Measurements from ENCODE around the gene PARM1.

Gene PARM1

GRCh38 chr4:75009138-75009537 is 76.2 kb downstream of the PARM1 start:
- TF ChIP-seq CTCF (IDR thresholded peaks at IDR 0.05; ENCODE audit: insufficient read depth, low read length, poor library complexity, severe bottlenecking): no peak
- peaks cover 3% of the 10 kb centered on the region; the same call in 1 of the 2 replicates for H3K36me3 ChIP-seq (ENCODE audit: control insufficient read depth, insufficient read depth, low read length)
- H3K4me3 ChIP-seq (replicated peaks; ENCODE audit: low read depth, low read length): no peak overlapping the region
- DNase-seq (ENCODE audit: extremely low read depth, insufficient read length): no peak
- no peaks in the 10 kb centered on the region for H3K27me3 ChIP-seq (replicated peaks; ENCODE audit: control insufficient read depth, insufficient read depth, low read length)

- no peak overlapping the region for H3K4me3 ChIP-seq (replicated peaks; ENCODE audit: low read depth, low read length)
- no peaks in the 10 kb centered on the region for H3K27me3 ChIP-seq (replicated peaks; ENCODE audit: control insufficient read depth, insufficient read depth, low read length)
- no peak for DNase-seq (ENCODE audit: extremely low read depth, insufficient read length)
- no peak for TF ChIP-seq CTCF (IDR thresholded peaks at IDR 0.05; ENCODE audit: insufficient read depth, low read length, poor library complexity, severe bottlenecking)
- H3K36me3 ChIP-seq (ENCODE audit: control insufficient read depth, insufficient read depth, low read length): peaks cover 8% of the 10 kb centered on the region; the same call in 1 of the 2 replicates
Observed at GRCh38 chr4:75011131-75011795, 78.3 kb downstream of the PARM1 start.

GRCh38 chr4:75015627-75016026 is 82.7 kb downstream of the PARM1 start:
- no peak overlapping the region for H3K4me3 ChIP-seq (replicated peaks; ENCODE audit: low read depth, low read length)
- TF ChIP-seq CTCF (IDR thresholded peaks at IDR 0.05; ENCODE audit: insufficient read depth, low read length, poor library complexity, severe bottlenecking): no peak
- H3K27me3 ChIP-seq (replicated peaks; ENCODE audit: control insufficient read depth, insufficient read depth, low read length): no peaks in the 10 kb centered on the region
- DNase-seq (ENCODE audit: extremely low read depth, insufficient read length): no peak
- peaks cover 8% of the 10 kb centered on the region for H3K36me3 ChIP-seq (ENCODE audit: control insufficient read depth, insufficient read depth, low read length)

- no peak for TF ChIP-seq CTCF (IDR thresholded peaks at IDR 0.05; ENCODE audit: insufficient read depth, low read length, poor library complexity, severe bottlenecking)
- Histone ChIP-seq H3K4me3 (replicated peaks; ENCODE audit: low read depth, low read length) (no peak overlapping the region), H3K36me3 (ENCODE audit: control insufficient read depth, insufficient read depth, low read length) (peaks cover 8% of the 10 kb centered on the region), H3K27me3 (replicated peaks; ENCODE audit: control insufficient read depth, insufficient read depth, low read length) (no peaks in the 10 kb centered on the region)
- no peak for DNase-seq (ENCODE audit: extremely low read depth, insufficient read length)
Observed at GRCh38 chr4:75016472-75016871, 83.6 kb downstream of the PARM1 start.

GRCh38 chr4:75018811-75019479 is 86.0 kb downstream of the PARM1 start:
- DNase-seq (ENCODE audit: extremely low read depth, insufficient read length): no peak
- Histone ChIP-seq H3K4me3 (replicated peaks; ENCODE audit: low read depth, low read length) (no peak overlapping the region), H3K36me3 (ENCODE audit: control insufficient read depth, insufficient read depth, low read length) (peaks cover 5% of the 10 kb centered on the region), H3K27me3 (replicated peaks; ENCODE audit: control insufficient read depth, insufficient read depth, low read length) (no peaks in the 10 kb centered on the region)
- no peak for TF ChIP-seq CTCF (IDR thresholded peaks at IDR 0.05; ENCODE audit: insufficient read depth, low read length, poor library complexity, severe bottlenecking)
